Mesenchymal stem cell (in vitro differentiated cells and primary cell): Measurements from ENCODE around the gene CACUL1.

ENCODE experiments used
- DNase-seq: peaks from one replicate; pipeline ENCODE4 v3.0.0-alpha.2; 2013
- H2AFZ ChIP-seq: one replicate; pipeline ENCODE4 v1.6.1; 2013; ENCODE audit warnings: low read depth, mild to moderate bottlenecking, control low read depth, inconsistent platforms, low read length, moderate library complexity
- H2AK5ac ChIP-seq: 2 replicates; pipeline ENCODE4 v1.6.1; 2013; ENCODE audit warnings: low read length, moderate library complexity, mild to moderate bottlenecking, inconsistent platforms; ENCODE audit not compliant: severe bottlenecking
- H2BK120ac ChIP-seq: one replicate; pipeline ENCODE4 v1.6.1; 2013; ENCODE audit warnings: low read depth, mild to moderate bottlenecking, inconsistent platforms, low read length, moderate library complexity
- H2BK12ac ChIP-seq, 2 experiments: one replicate each; pipeline ENCODE4 v1.6.1; 2013; ENCODE audit warnings: inconsistent platforms in 2 of 2, low read length in 2 of 2, mild to moderate bottlenecking in 2 of 2, moderate library complexity in 2 of 2, control low read depth in 1 of 2
- H2BK15ac ChIP-seq: one replicate; pipeline ENCODE4 v1.6.1; 2013; ENCODE audit warnings: mild to moderate bottlenecking, low read depth, inconsistent platforms; ENCODE audit not compliant: poor library complexity, severe bottlenecking
- H2BK5ac ChIP-seq: 2 replicates; pipeline ENCODE4 v1.6.1; 2013; ENCODE audit warnings: low read depth, mild to moderate bottlenecking, low read length, control low read depth, inconsistent platforms; ENCODE audit not compliant: poor library complexity, severe bottlenecking
- H3K14ac ChIP-seq, 2 experiments: one replicate each; pipeline ENCODE4 v1.6.1; 2013; ENCODE audit warnings: inconsistent platforms in 2 of 2, low read length in 2 of 2, control low read depth in 1 of 2, mild to moderate bottlenecking in 1 of 2, moderate library complexity in 1 of 2
- H3K18ac ChIP-seq, 2 experiments: one replicate each; pipeline ENCODE4 v1.6.1; 2013; ENCODE audit warnings: inconsistent platforms in 2 of 2, low read length in 2 of 2, control low read depth in 1 of 2, low read depth in 1 of 2, mild to moderate bottlenecking in 1 of 2
- H3K23ac ChIP-seq, 2 experiments: one replicate each; pipeline ENCODE4 v1.6.1; 2013; ENCODE audit warnings: inconsistent platforms in 2 of 2, low read length in 2 of 2, mild to moderate bottlenecking in 2 of 2, moderate library complexity in 2 of 2, control low read depth in 1 of 2
- H3K27ac ChIP-seq: 2 replicates; pipeline ENCODE4 v1.5.1; 2013; ENCODE audit warnings: mild to moderate bottlenecking, moderate library complexity, low read length, control low read depth, inconsistent platforms; ENCODE audit not compliant: poor library complexity, severe bottlenecking
- H3K27me3 ChIP-seq, 2 experiments: 2 replicates each; pipeline versions ENCODE4 v1.6.1 to v1.7.0; 2013; ENCODE audit warnings: low read length in 2 of 2, mild to moderate bottlenecking in 2 of 2, moderate library complexity in 2 of 2, control low read depth in 1 of 2, inconsistent platforms in 1 of 2; ENCODE audit not compliant: control insufficient read depth in 1 of 2, insufficient read depth in 1 of 2
- H3K36me3 ChIP-seq, 2 experiments: 2 replicates each; pipeline versions ENCODE4 v1.6.1 to v1.7.0; 2013; ENCODE audit warnings: low read length in 2 of 2, control low read depth in 1 of 2, inconsistent platforms in 1 of 2, low read depth in 1 of 2, mild to moderate bottlenecking in 1 of 2; ENCODE audit not compliant: insufficient read depth in 2 of 2, control insufficient read depth in 1 of 2
- H3K4ac ChIP-seq, 2 experiments: one replicate each; pipeline ENCODE4 v1.6.1; 2013; ENCODE audit warnings: inconsistent platforms in 2 of 2, low read length in 2 of 2, mild to moderate bottlenecking in 2 of 2, moderate library complexity in 2 of 2, control low read depth in 1 of 2, low read depth in 1 of 2
- H3K4me1 ChIP-seq: 2 replicates; pipeline ENCODE4 v1.6.1; 2013; ENCODE audit warnings: low read depth, low read length, control low read depth; ENCODE audit not compliant: control insufficient read depth, insufficient read depth
- H3K4me2 ChIP-seq: 2 replicates; pipeline ENCODE4 v1.6.1; 2013; ENCODE audit warnings: low read length, mild to moderate bottlenecking, inconsistent platforms; ENCODE audit not compliant: poor library complexity, severe bottlenecking
- H3K4me3 ChIP-seq, 2 experiments: 2 replicates each; pipeline versions ENCODE4 v1.5.1 to v1.7.0; 2013; ENCODE audit warnings: low read length in 2 of 2, mild to moderate bottlenecking in 2 of 2, control low read depth in 1 of 2, low read depth in 1 of 2; ENCODE audit not compliant: insufficient read depth in 1 of 2
- H3K79me1 ChIP-seq: replicated peaks from 2 replicates; pipeline ENCODE4 v1.6.1; 2013; ENCODE audit warnings: mild to moderate bottlenecking, control low read depth, low read length, inconsistent platforms; ENCODE audit not compliant: poor library complexity, severe bottlenecking
- H3K9ac ChIP-seq: 2 replicates; pipeline ENCODE4 v1.7.0; 2013; ENCODE audit warnings: mild to moderate bottlenecking, low read length, moderate library complexity
- H3K9me3 ChIP-seq: 2 replicates; pipeline ENCODE4 v1.7.0; 2013; ENCODE audit warnings: mild to moderate bottlenecking, low read length; ENCODE audit not compliant: control insufficient read depth
- H4K8ac ChIP-seq: one replicate; pipeline ENCODE4 v1.6.1; 2013; ENCODE audit warnings: inconsistent platforms, mild to moderate bottlenecking, low read length, moderate library complexity
- H4K91ac ChIP-seq: one replicate; pipeline ENCODE4 v1.6.1; 2013; ENCODE audit warnings: mild to moderate bottlenecking, low read length, inconsistent platforms
- WGBS: methylation state at CpG from one replicate; pipeline ENCODE4 v1.1.7; 2013; ENCODE audit warnings: mixed read lengths; 5-methylcytosine and 5-hydroxymethylcytosine counted together

Gene CACUL1

DNA sequence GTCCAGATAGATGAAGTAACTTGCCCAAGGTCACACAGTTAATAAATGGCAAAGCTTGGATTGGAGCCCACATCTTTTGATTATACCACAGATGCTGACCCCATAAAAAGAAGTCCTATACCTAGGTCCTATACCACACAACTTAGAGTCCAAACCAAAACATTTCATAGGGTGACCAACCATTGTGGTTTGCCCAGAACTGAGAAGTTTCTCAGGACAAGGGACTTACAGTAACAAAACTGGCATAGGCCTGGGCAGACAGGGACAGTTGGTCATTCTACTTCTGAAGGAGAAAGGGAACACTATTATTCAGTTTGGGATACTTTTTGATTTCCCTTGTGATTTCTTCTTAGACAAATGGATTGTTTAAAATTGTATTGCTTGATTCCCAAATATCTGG is 126.4 kb downstream of the CACUL1 start:
- H3K4me3 ChIP-seq: no peak overlapping the region
- H3K4ac ChIP-seq: no peak overlapping the region
- H3K27ac ChIP-seq: no peak overlapping the region
- H3K4me1 ChIP-seq: no peaks in the 10 kb centered on the region
- no peak overlapping the region for H4K8ac ChIP-seq
- no peak overlapping the region for H4K91ac ChIP-seq
- H2BK120ac ChIP-seq: no peak overlapping the region
- no peak overlapping the region for H2BK15ac ChIP-seq
- H3K4me2 ChIP-seq: no peak overlapping the region
- no peak for DNase-seq
- H3K9me3 ChIP-seq: no peaks in the 10 kb centered on the region
- H2BK5ac ChIP-seq: no peak overlapping the region
- H3K9ac ChIP-seq: no peak overlapping the region
- H3K36me3 ChIP-seq: no peaks in the 10 kb centered on the region
- no peak overlapping the region for H2AFZ ChIP-seq
- H3K14ac ChIP-seq: no peak overlapping the region
- no peak overlapping the region for H3K23ac ChIP-seq
- H3K79me1 ChIP-seq: no peaks in the 10 kb centered on the region
- no peak overlapping the region for H3K18ac ChIP-seq
- H3K27me3 ChIP-seq: peaks cover 13 to 62% of the 10 kb centered on the region in 2 experiments
- no peak overlapping the region for H2AK5ac ChIP-seq
- no peak overlapping the region for H2BK12ac ChIP-seq

DNA sequence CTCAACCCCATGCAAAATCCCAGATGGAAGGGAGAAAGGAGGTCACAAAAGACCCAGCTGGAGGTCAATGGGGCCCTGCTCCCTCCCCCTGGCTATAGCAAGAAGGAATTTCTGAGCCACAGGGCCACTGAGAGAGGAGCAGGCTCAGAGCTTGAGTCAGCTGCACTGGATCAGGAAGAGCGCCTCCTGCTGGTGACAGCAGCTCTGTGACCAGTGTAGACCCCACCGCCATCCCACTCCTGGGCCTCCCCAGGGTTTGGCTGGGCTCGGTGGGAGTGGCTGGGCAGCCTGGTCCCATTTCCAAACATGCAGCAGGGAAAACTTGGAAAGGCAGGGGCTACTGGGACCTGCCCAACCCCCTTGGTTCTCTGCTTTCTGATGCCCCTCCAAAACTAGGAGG is 127.8 kb downstream of the CACUL1 start:
- H3K4me2 ChIP-seq: no peak overlapping the region
- H3K23ac ChIP-seq: no peak overlapping the region
- H3K9ac ChIP-seq: no peak overlapping the region
- DNase-seq: no peak
- H3K9me3 ChIP-seq: no peaks in the 10 kb centered on the region
- H2BK120ac ChIP-seq: no peak overlapping the region
- no peak overlapping the region for H3K4me3 ChIP-seq
- no peak overlapping the region for H2BK15ac ChIP-seq
- no peak overlapping the region for H4K8ac ChIP-seq
- no peaks in the 10 kb centered on the region for H3K36me3 ChIP-seq
- no peaks in the 10 kb centered on the region for H3K4me1 ChIP-seq
- no peak overlapping the region for H4K91ac ChIP-seq
- no peak overlapping the region for H2BK12ac ChIP-seq
- no peak overlapping the region for H3K4ac ChIP-seq
- H3K18ac ChIP-seq: no peak overlapping the region
- no peak overlapping the region for H3K27ac ChIP-seq
- no peaks in the 10 kb centered on the region for H3K79me1 ChIP-seq
- no peak overlapping the region for H2BK5ac ChIP-seq
- WGBS: 50% methylated on average over 3 of the region's 3 CpGs
- no peak overlapping the region for H2AFZ ChIP-seq
- peaks cover 8 to 52% of the 10 kb centered on the region in 2 experiments for H3K27me3 ChIP-seq
- H3K14ac ChIP-seq: no peak overlapping the region
- H2AK5ac ChIP-seq: no peak overlapping the region
